HCT116 (cell line): ENCODE measurements around the gene GPR31.

Experiments
- ATF3 ChIP-seq: IDR thresholded peaks from 2 replicates; pipeline ENCODE4 v1.6.1; 2012
- CTCF ChIP-seq, 3 experiments: fragments of 200-600 bp in 1 of 3; sonication (generic) in 1 of 3; IDR thresholded peaks in 2 of 3; conservative IDR thresholded peaks in 1 of 3; 2 replicates each; pipeline ENCODE4 v1.5.1; 2012 to 2017; ENCODE audit warnings: low read depth in 2 of 3, low read length in 2 of 3, antibody characterized with exemption in 1 of 3, borderline replicate concordance in 1 of 3, control low read depth in 1 of 3, mild to moderate bottlenecking in 1 of 3, mixed read lengths in 1 of 3, mixed run types in 1 of 3, moderate library complexity in 1 of 3; ENCODE audit not compliant: insufficient read depth in 1 of 3
- EGR1 ChIP-seq: IDR thresholded peaks from 2 replicates; pipeline ENCODE4 v1.6.1; 2012; ENCODE audit warnings: low read depth
- ELF1 ChIP-seq: IDR thresholded peaks from 2 replicates; pipeline ENCODE4 v1.6.1; 2012; ENCODE audit warnings: low read depth, borderline replicate concordance
- EZH2 ChIP-seq: fragments of 200-600 bp; sonication (generic); IDR thresholded peaks from 2 replicates; pipeline ENCODE4 v1.6.1; 2017; ENCODE audit warnings: antibody characterized with exemption, mixed run types
- EZH2phosphoT487 ChIP-seq: fragments of 200-600 bp; IDR thresholded peaks from 2 replicates; pipeline ENCODE4 v1.6.1; 2018; ENCODE audit warnings: antibody characterized with exemption, borderline replicate concordance
- MAX ChIP-seq: IDR thresholded peaks from 2 replicates; pipeline ENCODE4 v1.6.1; 2012
- POLR2A ChIP-seq: IDR thresholded peaks from 2 replicates; pipeline ENCODE4 v1.7.0; 2011; ENCODE audit warnings: borderline replicate concordance; ENCODE audit not compliant: insufficient read depth, insufficient read length; ENCODE audit errors: extremely low read depth
- POLR2AphosphoS5 ChIP-seq: IDR thresholded peaks from 2 replicates; pipeline ENCODE4 v1.6.1; 2011; ENCODE audit warnings: mild to moderate bottlenecking, low read depth, low read length, moderate library complexity
- RAD21 ChIP-seq: IDR thresholded peaks from 2 replicates; pipeline ENCODE4 v1.6.1; 2012; ENCODE audit warnings: low read depth, mild to moderate bottlenecking
- SP1 ChIP-seq: IDR thresholded peaks from 2 replicates; pipeline ENCODE4 v1.6.1; 2012; ENCODE audit warnings: low read depth
- YY1 ChIP-seq: IDR thresholded peaks from 2 replicates; pipeline ENCODE4 v1.6.1; 2011; ENCODE audit warnings: low read length, low read depth, moderate library complexity, mild to moderate bottlenecking; ENCODE audit not compliant: insufficient replicate concordance; ENCODE audit errors: extremely low read depth
- ZBTB33 ChIP-seq: IDR thresholded peaks from 2 replicates; pipeline ENCODE4 v1.6.1; 2011; ENCODE audit warnings: mild to moderate bottlenecking, low read length, moderate library complexity; ENCODE audit not compliant: insufficient replicate concordance; ENCODE audit errors: extremely low read depth
- ZFX ChIP-seq: fragments of 450-650 bp; IDR thresholded peaks from 2 replicates; pipeline ENCODE4 v1.6.1; 2017

DNA sequence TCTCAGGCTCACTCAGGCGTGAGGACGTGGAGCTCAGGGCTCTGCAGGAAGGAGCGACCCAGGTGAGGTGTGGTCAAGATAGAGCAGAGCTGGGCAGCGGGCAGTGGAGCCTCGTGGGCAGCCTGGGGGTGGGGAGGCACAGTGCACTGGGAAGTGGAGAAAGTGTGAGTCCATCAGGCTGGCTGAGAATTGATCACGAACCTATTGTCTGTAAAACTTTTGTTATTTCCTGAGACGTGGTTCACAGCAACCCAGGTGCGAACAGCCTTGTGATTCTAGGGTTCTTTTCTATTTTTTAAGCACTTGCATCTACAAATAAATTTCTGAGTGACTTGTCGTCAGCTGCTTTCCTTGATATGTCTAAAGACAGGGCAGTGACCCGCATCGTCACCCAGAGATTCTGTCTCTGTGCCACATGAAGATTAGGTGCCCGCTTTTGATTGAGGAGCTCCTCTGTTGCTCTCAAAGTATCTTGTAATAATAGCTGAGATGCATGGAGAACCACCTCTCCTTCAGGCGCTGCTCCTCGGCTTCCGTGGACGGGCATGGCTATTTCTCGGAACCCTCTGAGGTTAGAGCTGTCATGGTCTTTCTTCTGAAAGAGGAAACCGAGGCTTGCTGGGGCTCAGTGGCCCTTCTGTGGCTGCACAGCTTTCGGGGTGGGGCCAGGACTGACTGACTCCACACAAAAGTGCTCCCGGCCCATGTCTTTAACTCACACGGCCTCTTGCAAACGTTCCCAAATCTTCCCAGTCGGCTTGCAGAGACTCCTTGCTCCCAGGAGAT lies 35.5 kb downstream of the GPR31 start:
- TF ChIP-seq RAD21 (no peak), CTCF (IDR thresholded peaks at IDR 0.05 in 2 of 3, conservative IDR thresholded peaks at IDR 0.05 in 1 of 3; ENCODE audit: borderline replicate concordance in 1 of 3, insufficient read depth in 1 of 3, low read depth in 2 of 3, low read length in 2 of 3) (no peak), POLR2A (no peak), SP1 (no peak), ZFX (no peak), MAX (no peak), EGR1 (no peak), YY1 (no peak), EZH2 (no peak), ELF1 (no peak), EZH2phosphoT487 (no peak), ZBTB33 (no peak), POLR2AphosphoS5 (no peak), ATF3 (no peak)
